ENCODE results near the gene PRKCA. TPM values are rescaled to one million over a fixed set of nuclear protein-coding genes. Genes with fewer than 3 reads are reported as not detected.

PRKCA gene
- total RNA-seq, 1 donor from 2014 or later: 80.1 TPM

- TF ChIP-seq CTCF (IDR thresholded peaks at IDR 0.05): no peak
- no peaks in the 10 kb centered on the region for H3K36me3 Mint-ChIP-seq (ENCODE audit: unreplicated experiment)
- H3K4me1 Mint-ChIP-seq (ENCODE audit: unreplicated experiment): peaks cover 55% of the 10 kb centered on the region
- no peak for DNase-seq (ENCODE audit: extremely low spot score, unreplicated experiment)
- H3K4me3 Mint-ChIP-seq (ENCODE audit: unreplicated experiment): no peak overlapping the region
- no peaks in the 10 kb centered on the region for H3K9me3 Mint-ChIP-seq (ENCODE audit: unreplicated experiment)
- peak overlapping the region; percentile 42 for H3K27ac Mint-ChIP-seq (ENCODE audit: unreplicated experiment)
- no peaks in the 10 kb centered on the region for H3K27me3 Mint-ChIP-seq (ENCODE audit: unreplicated experiment)
Measured at GRCh38 chr17:66506641-66507040, 204.2 kb downstream of the PRKCA start.

- H3K9me3 Mint-ChIP-seq (ENCODE audit: unreplicated experiment): no peaks in the 10 kb centered on the region
- no peaks in the 10 kb centered on the region for H3K27me3 Mint-ChIP-seq (ENCODE audit: unreplicated experiment)
- TF ChIP-seq CTCF (IDR thresholded peaks at IDR 0.05): no peak
- H3K4me3 Mint-ChIP-seq (ENCODE audit: unreplicated experiment): no peak overlapping the region
- H3K36me3 Mint-ChIP-seq (ENCODE audit: unreplicated experiment): no peaks in the 10 kb centered on the region
- H3K27ac Mint-ChIP-seq (ENCODE audit: unreplicated experiment): peak overlapping the region; percentile 92
- DNase-seq (ENCODE audit: extremely low spot score, unreplicated experiment): no peak
- H3K4me1 Mint-ChIP-seq (ENCODE audit: unreplicated experiment): peaks cover 55% of the 10 kb centered on the region
Measured at GRCh38 chr17:66507103-66507923, 204.9 kb downstream of the PRKCA start.

- no peak for DNase-seq (ENCODE audit: extremely low spot score, unreplicated experiment)
- no peaks in the 10 kb centered on the region for H3K36me3 Mint-ChIP-seq (ENCODE audit: unreplicated experiment)
- no peak for TF ChIP-seq CTCF (IDR thresholded peaks at IDR 0.05)
- H3K9me3 Mint-ChIP-seq (ENCODE audit: unreplicated experiment): no peaks in the 10 kb centered on the region
- peak overlapping the region; percentile 92 for H3K27ac Mint-ChIP-seq (ENCODE audit: unreplicated experiment)
- H3K4me1 Mint-ChIP-seq (ENCODE audit: unreplicated experiment): peaks cover 49% of the 10 kb centered on the region
- no peak overlapping the region for H3K4me3 Mint-ChIP-seq (ENCODE audit: unreplicated experiment)
- no peaks in the 10 kb centered on the region for H3K27me3 Mint-ChIP-seq (ENCODE audit: unreplicated experiment)
Measured at GRCh38 chr17:66507982-66508760, 205.8 kb downstream of the PRKCA start.

- Mint-ChIP-seq H3K27ac (ENCODE audit: unreplicated experiment) (peak overlapping the region; percentile 92), H3K4me1 (ENCODE audit: unreplicated experiment) (peaks cover 42% of the 10 kb centered on the region), H3K36me3 (ENCODE audit: unreplicated experiment) (no peaks in the 10 kb centered on the region), H3K27me3 (ENCODE audit: unreplicated experiment) (no peaks in the 10 kb centered on the region), H3K4me3 (ENCODE audit: unreplicated experiment) (no peak overlapping the region), H3K9me3 (ENCODE audit: unreplicated experiment) (no peaks in the 10 kb centered on the region)
- no peak for TF ChIP-seq CTCF (IDR thresholded peaks at IDR 0.05)
- no peak for DNase-seq (ENCODE audit: extremely low spot score, unreplicated experiment)
Measured at GRCh38 chr17:66508896-66509844, 206.8 kb downstream of the PRKCA start.

Measured in osteocyte (in vitro differentiated cells).